DND-41 (cell line): ENCODE data around the gene KCNIP4.

Source experiments
- ATAC-seq: fragments of 200-7000 bp; cut with Tn5 transposase; 3 replicates; pipeline ENCODE4 v1.9.1; 2021; ENCODE audit warnings: low read depth; ENCODE audit not compliant: insufficient read depth
- DNase-seq: peaks from one replicate; pipeline ENCODE4 v3.0.0-alpha.2; 2020
- H2AFZ ChIP-seq: 2 replicates; pipeline ENCODE4 v1.6.0; 2012; ENCODE audit warnings: low read depth, low read length
- H3K27ac ChIP-seq: 2 replicates; pipeline ENCODE4 v1.5.1; 2012; ENCODE audit warnings: low read length, inconsistent platforms
- H3K27me3 ChIP-seq: fragments of 200-600 bp; sonication (generic); 2 replicates; pipeline ENCODE4 v1.6.0; 2012; ENCODE audit warnings: low read length, mild to moderate bottlenecking, inconsistent platforms; ENCODE audit not compliant: insufficient read depth, poor library complexity
- H3K36me3 ChIP-seq: 2 replicates; pipeline ENCODE4 v1.5.1; 2012; ENCODE audit warnings: low read length, inconsistent platforms; ENCODE audit not compliant: insufficient read depth
- H3K4me1 ChIP-seq: 2 replicates; pipeline ENCODE4 v1.5.1; 2012; ENCODE audit warnings: mild to moderate bottlenecking, low read length; ENCODE audit not compliant: insufficient read depth
- H3K4me2 ChIP-seq: 2 replicates; pipeline ENCODE4 v1.6.0; 2012; ENCODE audit warnings: mild to moderate bottlenecking, moderate library complexity, low read length, inconsistent platforms; ENCODE audit not compliant: insufficient read depth
- H3K4me3 ChIP-seq, 2 experiments: fragments of 200-600 bp in 1 of 2; shearing (Covaris generic) in 1 of 2; 2 replicates each; pipeline ENCODE4 v1.5.1; 2012 to 2016; ENCODE audit warnings: inconsistent platforms in 2 of 2, low read length in 2 of 2, mild to moderate bottlenecking in 2 of 2, low read depth in 1 of 2, moderate library complexity in 1 of 2
- H3K79me2 ChIP-seq: 2 replicates; pipeline ENCODE4 v1.6.0; 2012; ENCODE audit warnings: low read length, inconsistent platforms; ENCODE audit not compliant: insufficient read depth
- H3K9ac ChIP-seq: 2 replicates; pipeline ENCODE4 v1.6.0; 2012; ENCODE audit warnings: low read depth, mild to moderate bottlenecking, inconsistent platforms, low read length, moderate library complexity
- H3K9me3 ChIP-seq: 2 replicates; pipeline ENCODE4 v1.5.1; 2012; ENCODE audit warnings: low read length, moderate library complexity, mild to moderate bottlenecking, inconsistent platforms; ENCODE audit not compliant: insufficient read depth, severe bottlenecking
- H4K20me1 ChIP-seq: 2 replicates; pipeline ENCODE4 v1.6.0; 2012; ENCODE audit warnings: low read length; ENCODE audit not compliant: insufficient read depth
- EZH2 ChIP-seq: IDR thresholded peaks from 3 replicates; pipeline ENCODE4 v1.6.1; 2012; ENCODE audit warnings: borderline replicate concordance, low read depth, mild to moderate bottlenecking, moderate library complexity, low read length, inconsistent platforms; ENCODE audit not compliant: severe bottlenecking
- TF ChIP-seq, protein P1 (sequence below): IDR thresholded peaks from 2 replicates; pipeline ENCODE4 v1.5.1; 2012; ENCODE audit warnings: borderline replicate concordance, low read length, moderate library complexity, mild to moderate bottlenecking; ENCODE audit not compliant: poor library complexity, severe bottlenecking; ENCODE audit errors: extremely low read depth

The KCNIP4 gene

GRCh38 chr4:21387683-21388082 is 560.9 kb downstream of the KCNIP4 start:
- H3K9me3 ChIP-seq, result peaks cover 3% of the 10 kb centered on the region
- no peaks in the 10 kb centered on the region for H3K4me1 ChIP-seq
- no peak overlapping the region for H3K4me3 ChIP-seq
- no peak overlapping the region for H2AFZ ChIP-seq
- no peaks in the 10 kb centered on the region for H3K36me3 ChIP-seq
- ATAC-seq (no peak), DNase-seq (no peak)
- no peak overlapping the region for H3K9ac ChIP-seq
- H3K27me3 ChIP-seq, result no peaks in the 10 kb centered on the region
- no peak overlapping the region for H3K27ac ChIP-seq
- H4K20me1 ChIP-seq, result no peaks in the 10 kb centered on the region
- no peak for TF ChIP-seq EZH2
- TF ChIP-seq, protein P1, sequence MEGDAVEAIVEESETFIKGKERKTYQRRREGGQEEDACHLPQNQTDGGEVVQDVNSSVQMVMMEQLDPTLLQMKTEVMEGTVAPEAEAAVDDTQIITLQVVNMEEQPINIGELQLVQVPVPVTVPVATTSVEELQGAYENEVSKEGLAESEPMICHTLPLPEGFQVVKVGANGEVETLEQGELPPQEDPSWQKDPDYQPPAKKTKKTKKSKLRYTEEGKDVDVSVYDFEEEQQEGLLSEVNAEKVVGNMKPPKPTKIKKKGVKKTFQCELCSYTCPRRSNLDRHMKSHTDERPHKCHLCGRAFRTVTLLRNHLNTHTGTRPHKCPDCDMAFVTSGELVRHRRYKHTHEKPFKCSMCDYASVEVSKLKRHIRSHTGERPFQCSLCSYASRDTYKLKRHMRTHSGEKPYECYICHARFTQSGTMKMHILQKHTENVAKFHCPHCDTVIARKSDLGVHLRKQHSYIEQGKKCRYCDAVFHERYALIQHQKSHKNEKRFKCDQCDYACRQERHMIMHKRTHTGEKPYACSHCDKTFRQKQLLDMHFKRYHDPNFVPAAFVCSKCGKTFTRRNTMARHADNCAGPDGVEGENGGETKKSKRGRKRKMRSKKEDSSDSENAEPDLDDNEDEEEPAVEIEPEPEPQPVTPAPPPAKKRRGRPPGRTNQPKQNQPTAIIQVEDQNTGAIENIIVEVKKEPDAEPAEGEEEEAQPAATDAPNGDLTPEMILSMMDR, result no peak
- no peak overlapping the region for H3K4me2 ChIP-seq
- no peaks in the 10 kb centered on the region for H3K79me2 ChIP-seq

DNA sequence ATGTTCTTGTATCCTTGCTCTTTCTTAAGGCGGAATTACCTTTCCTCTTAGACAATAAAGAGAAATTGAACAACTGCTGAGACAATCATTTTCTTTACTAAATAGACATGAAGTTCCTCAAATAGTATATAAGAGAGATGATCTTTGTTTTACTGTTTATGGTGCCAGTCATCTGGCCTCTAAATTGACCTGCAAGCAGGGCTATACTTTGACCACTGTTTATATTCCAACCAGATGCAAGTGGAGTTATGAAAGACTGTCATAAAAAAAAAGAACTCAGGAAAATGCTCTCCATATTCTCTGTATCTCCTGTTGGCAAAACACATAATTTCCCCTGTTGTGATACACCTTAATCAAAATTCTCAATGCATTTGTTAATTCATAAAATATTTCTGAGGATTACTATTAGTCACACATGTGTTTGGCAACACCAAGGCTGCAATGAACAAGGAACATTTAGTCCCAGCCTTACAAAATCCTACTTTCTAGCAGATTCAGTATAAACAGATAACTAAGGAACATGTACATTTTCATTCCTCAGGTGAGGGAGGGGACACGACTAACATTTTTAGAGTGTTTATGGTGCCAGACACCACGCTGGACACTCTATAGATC is 562.3 kb downstream of the KCNIP4 start:
- Histone ChIP-seq H3K4me2 (no peak overlapping the region), H3K9ac (no peak overlapping the region), H3K36me3 (no peaks in the 10 kb centered on the region), H2AFZ (no peak overlapping the region), H3K9me3 (peaks cover under 1% of the 10 kb centered on the region), H4K20me1 (no peaks in the 10 kb centered on the region), H3K27ac (no peak overlapping the region), H3K79me2 (no peaks in the 10 kb centered on the region), H3K4me3 (no peak overlapping the region), H3K4me1 (no peaks in the 10 kb centered on the region), H3K27me3 (no peaks in the 10 kb centered on the region)
- DNase-seq (no peak), ATAC-seq (no peak)
- TF ChIP-seq, protein P1, result no peak

DNA sequence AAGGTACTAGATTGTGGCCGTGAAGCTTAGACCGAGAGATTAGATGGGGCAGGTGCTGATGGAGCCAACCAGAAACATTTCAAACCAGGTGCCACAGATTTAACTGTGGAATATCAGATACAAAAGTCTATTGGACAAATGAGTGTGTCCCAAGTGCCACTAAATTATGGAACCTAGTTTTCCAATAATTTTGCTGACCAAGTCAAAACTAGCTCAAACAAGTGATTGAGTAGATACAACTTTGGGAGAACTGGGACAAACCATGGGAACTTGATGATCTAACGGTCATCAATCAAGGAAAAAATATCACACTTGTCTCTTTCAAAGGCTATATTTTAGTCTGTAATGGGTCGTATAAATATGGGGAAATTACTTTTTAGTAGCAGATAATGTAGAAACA is 562.9 kb downstream of the KCNIP4 start:
- H3K4me2 ChIP-seq, result no peak overlapping the region
- H3K9ac ChIP-seq, result no peak overlapping the region
- H3K4me3 ChIP-seq, result no peak overlapping the region
- TF ChIP-seq, protein P1, result no peak
- no peak for TF ChIP-seq EZH2
- no peaks in the 10 kb centered on the region for H3K9me3 ChIP-seq
- DNase-seq (no peak), ATAC-seq (no peak)
- no peak overlapping the region for H2AFZ ChIP-seq
- no peaks in the 10 kb centered on the region for H4K20me1 ChIP-seq
- H3K27ac ChIP-seq, result no peak overlapping the region
- H3K4me1 ChIP-seq, result no peaks in the 10 kb centered on the region
- no peaks in the 10 kb centered on the region for H3K79me2 ChIP-seq
- no peaks in the 10 kb centered on the region for H3K27me3 ChIP-seq
- no peaks in the 10 kb centered on the region for H3K36me3 ChIP-seq

GRCh38 chr4:21384609-21385008 is 564.0 kb downstream of the KCNIP4 start:
- ATAC-seq (no peak), DNase-seq (no peak)
- no peak overlapping the region for H3K9ac ChIP-seq
- H3K27me3 ChIP-seq, result no peaks in the 10 kb centered on the region
- no peak overlapping the region for H2AFZ ChIP-seq
- no peak overlapping the region for H3K27ac ChIP-seq
- no peak overlapping the region for H3K4me3 ChIP-seq
- TF ChIP-seq, protein P1, result no peak
- no peak for TF ChIP-seq EZH2
- H3K4me1 ChIP-seq, result no peaks in the 10 kb centered on the region
- no peaks in the 10 kb centered on the region for H3K79me2 ChIP-seq
- H4K20me1 ChIP-seq, result no peaks in the 10 kb centered on the region
- no peaks in the 10 kb centered on the region for H3K9me3 ChIP-seq
- H3K4me2 ChIP-seq, result no peak overlapping the region
- no peaks in the 10 kb centered on the region for H3K36me3 ChIP-seq
